Measurements from ENCODE around the gene ZNF700.
A peak's percentile ranks its signal among the peaks of the same experiment; 100 is the strongest.

ZNF700 gene

GRCh38 chr19:11924886-11925650 lies at the start of gene ZNF700 (continued):
- TF ChIP-seq MZF1 (tag by site-specific recombination; IDR thresholded peaks at IDR 0.05; ENCODE audit: borderline replicate concordance) (no peak), ZFP37 (tag by site-specific recombination; IDR thresholded peaks at IDR 0.05) (0 out of 2 replicates have a peak, but pooled peaks have one; percentile 34), ZNF394 (tag by site-specific recombination; IDR thresholded peaks at IDR 0.05; ENCODE audit: borderline replicate concordance) (peak; percentile 96), ZIC2 (tag by site-specific recombination; IDR thresholded peaks at IDR 0.05) (peak; percentile 34; the same call in 1 of the 2 replicates), ZNF777 (tag by site-specific recombination; IDR thresholded peaks at IDR 0.05; ENCODE audit: borderline replicate concordance) (peak; percentile 26; the same call in 1 of the 2 replicates), ELK4 (IDR thresholded peaks at IDR 0.05; ENCODE audit: borderline replicate concordance, low read depth, low read length) (no peak), ZNF10 (tag by site-specific recombination; IDR thresholded peaks at IDR 0.05) (no peak), ZNF302 (tag by site-specific recombination; IDR thresholded peaks at IDR 0.05; ENCODE audit: low read depth) (no peak), ZNF768 (tag by site-specific recombination; IDR thresholded peaks at IDR 0.05) (no peak), ZNF639 (tag by site-specific recombination; IDR thresholded peaks at IDR 0.05) (no peak), SETDB1 (IDR thresholded peaks at IDR 0.05; ENCODE audit: insufficient read length, low read length) (no peak), KLF8 (tag by site-specific recombination; IDR thresholded peaks at IDR 0.05) (peak; percentile 81), ZNF776 (tag by site-specific recombination; IDR thresholded peaks at IDR 0.05; ENCODE audit: borderline replicate concordance) (no peak), ZNF416 (tag by site-specific recombination; IDR thresholded peaks at IDR 0.05) (no peak), ZNF830 (tag by site-specific recombination; IDR thresholded peaks at IDR 0.05; ENCODE audit: low read depth) (no peak), ZNF501 (tag by site-specific recombination; IDR thresholded peaks at IDR 0.05) (peak; percentile 53; the same call in 1 of the 2 replicates), ZNF600 (tag by site-specific recombination; IDR thresholded peaks at IDR 0.05) (0 out of 2 replicates have a peak, but pooled peaks have one; percentile 13), OVOL3 (tag by site-specific recombination; IDR thresholded peaks at IDR 0.05) (no peak), GLIS2 (tag by site-specific recombination; IDR thresholded peaks at IDR 0.05) (no peak), ZNF707 (tag by site-specific recombination; IDR thresholded peaks at IDR 0.05) (no peak), ZBTB20 (tag by site-specific recombination; IDR thresholded peaks at IDR 0.05) (peak; percentile 66), ZNF76 (tag by site-specific recombination; IDR thresholded peaks at IDR 0.05; ENCODE audit: borderline replicate concordance, low read depth) (no peak), ZNF785 (tag by site-specific recombination; IDR thresholded peaks at IDR 0.05) (no peak), ZNF2 (tag by site-specific recombination; IDR thresholded peaks at IDR 0.05) (no peak), ZNF148 (tag by site-specific recombination; IDR thresholded peaks at IDR 0.05; ENCODE audit: borderline replicate concordance) (no peak), ZSCAN4 (tag by site-specific recombination; IDR thresholded peaks at IDR 0.05) (no peak), ZNF157 (tag by site-specific recombination; IDR thresholded peaks at IDR 0.05) (no peak), ZNF221 (tag by site-specific recombination; IDR thresholded peaks at IDR 0.05; ENCODE audit: borderline replicate concordance) (no peak), ZNF513 (tag by site-specific recombination; IDR thresholded peaks at IDR 0.05) (peak; percentile 86), ZFP69B (tag by site-specific recombination; IDR thresholded peaks at IDR 0.05) (0 out of 2 replicates have a peak, but pooled peaks have one; percentile 24), INSM2 (tag by site-specific recombination; IDR thresholded peaks at IDR 0.05) (no peak)
